ENCODE results near the gene UCP2.

Gene UCP2

GRCh38 chr11:74010306-74011300 lies 28.0 kb upstream of the UCP2 start:
- Histone ChIP-seq H3K27me3 (ENCODE audit: insufficient read depth, poor library complexity, severe bottlenecking) (no peaks in the 10 kb centered on the region), H3K4me1 (ENCODE audit: insufficient read depth, poor library complexity, severe bottlenecking) (no peaks in the 10 kb centered on the region), H3K9me3 (ENCODE audit: severe bottlenecking) (no peaks in the 10 kb centered on the region), H3K27ac (ENCODE audit: poor library complexity, severe bottlenecking) (no peak overlapping the region), H3K4me3 (ENCODE audit: severe bottlenecking) (no peak overlapping the region), H3K36me3 (ENCODE audit: low read depth) (no peaks in the 10 kb centered on the region)
- DNase-seq (ENCODE audit: low spot score) (no peak), ATAC-seq (ENCODE audit: low read depth) (peak; percentile 19; the same call in 2 of the 3 replicates)
- TF ChIP-seq CTCF (IDR thresholded peaks at IDR 0.05; ENCODE audit: poor library complexity, severe bottlenecking) = no peak

DNA sequence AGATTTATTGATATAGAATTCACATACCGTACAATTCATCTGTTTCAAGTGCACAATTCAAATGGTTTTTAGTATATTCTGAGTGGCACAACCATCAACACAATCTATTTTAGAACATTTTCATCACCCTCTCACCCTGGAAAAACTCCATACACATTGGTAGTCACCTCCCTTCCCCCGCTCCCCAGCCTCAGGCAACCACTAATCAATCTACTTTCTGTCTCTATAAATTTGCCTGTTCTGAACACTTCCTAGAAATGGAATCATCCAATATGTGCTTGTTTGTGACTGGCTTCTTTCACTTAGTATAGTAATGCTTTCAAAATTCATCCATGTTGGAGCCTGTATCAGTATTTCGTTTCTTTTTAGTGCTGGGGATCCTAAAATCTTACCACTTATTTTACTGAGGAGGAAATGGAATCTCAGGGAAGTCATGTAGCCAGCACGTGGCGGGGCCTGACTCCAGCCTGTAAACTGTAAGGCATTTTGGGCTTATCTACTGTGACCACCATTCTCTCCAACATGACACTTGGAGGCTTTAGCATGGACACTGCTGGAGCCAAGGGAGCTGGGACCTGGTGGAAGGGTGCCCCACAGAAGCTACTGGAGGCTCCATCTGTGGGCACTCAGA lies 27.1 kb upstream of the UCP2 start:
- no peak overlapping the region for H3K27ac ChIP-seq (ENCODE audit: poor library complexity, severe bottlenecking)
- no peak overlapping the region for H3K4me3 ChIP-seq (ENCODE audit: severe bottlenecking)
- no peaks in the 10 kb centered on the region for H3K27me3 ChIP-seq (ENCODE audit: insufficient read depth, poor library complexity, severe bottlenecking)
- H3K9me3 ChIP-seq (ENCODE audit: severe bottlenecking) = no peaks in the 10 kb centered on the region
- H3K36me3 ChIP-seq (ENCODE audit: low read depth) = no peaks in the 10 kb centered on the region
- DNase-seq (ENCODE audit: low spot score) (no peak), ATAC-seq (ENCODE audit: low read depth) (no peak)
- TF ChIP-seq CTCF (IDR thresholded peaks at IDR 0.05; ENCODE audit: poor library complexity, severe bottlenecking) = no peak
- H3K4me1 ChIP-seq (ENCODE audit: insufficient read depth, poor library complexity, severe bottlenecking) = no peaks in the 10 kb centered on the region

- H3K9me3 ChIP-seq (ENCODE audit: severe bottlenecking) = no peaks in the 10 kb centered on the region
- TF ChIP-seq CTCF (IDR thresholded peaks at IDR 0.05; ENCODE audit: poor library complexity, severe bottlenecking) = no peak
- no peak overlapping the region for H3K27ac ChIP-seq (ENCODE audit: poor library complexity, severe bottlenecking)
- DNase-seq (ENCODE audit: low spot score) (no peak), ATAC-seq (ENCODE audit: low read depth) (no peak)
- no peaks in the 10 kb centered on the region for H3K27me3 ChIP-seq (ENCODE audit: insufficient read depth, poor library complexity, severe bottlenecking)
- no peaks in the 10 kb centered on the region for H3K4me1 ChIP-seq (ENCODE audit: insufficient read depth, poor library complexity, severe bottlenecking)
- H3K4me3 ChIP-seq (ENCODE audit: severe bottlenecking) = no peak overlapping the region
- H3K36me3 ChIP-seq (ENCODE audit: low read depth) = no peaks in the 10 kb centered on the region
Measured at GRCh38 chr11:74009230-74009547, 26.5 kb upstream of the UCP2 start.

- no peak for DNase-seq (ENCODE audit: low spot score)
- Histone ChIP-seq H3K27ac (ENCODE audit: poor library complexity, severe bottlenecking) (no peak within 1 kb of the TSS), H3K4me1 (ENCODE audit: insufficient read depth, poor library complexity, severe bottlenecking) (no peaks in the 10 kb centered on the region), H3K36me3 (ENCODE audit: low read depth) (no peaks in the 10 kb centered on the region), H3K9me3 (ENCODE audit: severe bottlenecking) (no peaks in the 10 kb centered on the region), H3K4me3 (ENCODE audit: severe bottlenecking) (no peak within 1 kb of the TSS), H3K27me3 (ENCODE audit: insufficient read depth, poor library complexity, severe bottlenecking) (no peaks in the 10 kb centered on the region)
- no peak for ATAC-seq (ENCODE audit: low read depth)
- no peak for TF ChIP-seq CTCF (IDR thresholded peaks at IDR 0.05; ENCODE audit: poor library complexity, severe bottlenecking)
Measured at GRCh38 chr11:74008373-74009229, 26.0 kb upstream of the UCP2 start, which contains the start of gene UCP3. TSS of gene UCP3 (minus strand) at chr11:74009085. CDS start at chr11:74007042, 2,043 bp downstream.

All from RWPE2 (cell line).